ENCODE data around the gene SETBP1.

SETBP1 gene

DNA sequence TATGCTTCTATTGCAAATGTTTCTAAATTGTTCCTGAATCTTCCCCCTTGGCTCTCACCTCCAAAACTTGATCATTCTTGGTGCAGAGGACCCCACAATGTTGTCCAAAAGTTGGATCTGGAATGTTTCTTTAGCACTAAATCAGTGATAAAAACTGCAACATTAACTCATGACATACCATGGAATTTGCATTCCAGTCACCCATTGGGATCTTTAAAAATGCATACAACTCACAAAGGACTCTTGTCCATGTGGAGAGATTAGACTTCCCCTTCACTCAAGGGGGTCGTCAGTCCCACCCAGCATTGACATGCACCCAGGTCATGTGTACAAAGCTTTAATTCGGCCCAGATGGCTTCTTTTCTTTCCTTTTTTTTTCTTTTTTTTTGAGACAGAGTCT lies 169.3 kb downstream of the SETBP1 start:
- no peak for DNase-seq

DNA sequence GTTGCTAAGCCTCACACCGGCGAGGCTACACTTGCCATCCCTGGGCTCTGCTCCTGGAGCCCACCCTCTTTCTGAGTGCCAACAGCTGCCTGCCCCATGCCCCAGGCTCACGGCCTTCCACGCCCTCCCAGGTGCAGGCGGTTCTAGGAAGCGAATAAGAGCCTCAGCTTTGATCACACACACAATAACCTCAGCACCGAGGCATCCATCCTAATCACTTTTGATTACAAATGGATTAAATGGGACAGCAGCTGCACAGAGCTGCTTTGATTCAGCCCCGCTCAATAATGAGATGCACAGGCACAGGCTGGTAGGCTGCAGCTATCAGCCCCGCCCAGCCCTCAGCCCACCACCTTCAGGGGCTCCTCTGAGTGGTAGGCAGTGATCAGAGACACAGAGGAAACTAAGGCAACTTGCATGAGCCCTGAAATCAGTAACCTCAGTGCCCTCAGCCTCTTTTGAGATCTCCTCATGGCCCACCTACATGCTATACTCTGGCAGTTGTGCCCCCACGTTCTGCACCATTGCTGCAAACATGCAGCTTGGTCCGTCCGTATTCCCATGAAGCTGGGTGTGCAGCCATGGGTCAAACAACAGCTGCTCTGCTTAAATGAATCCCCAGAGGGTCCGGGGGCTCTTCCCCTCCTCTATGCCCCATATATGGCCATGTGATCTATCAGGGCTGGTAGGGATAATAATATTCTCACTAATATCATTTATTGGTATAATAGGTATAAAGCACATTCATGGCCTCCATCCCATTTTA lies 171.4 kb downstream of the SETBP1 start:
- no peak for DNase-seq

DNA sequence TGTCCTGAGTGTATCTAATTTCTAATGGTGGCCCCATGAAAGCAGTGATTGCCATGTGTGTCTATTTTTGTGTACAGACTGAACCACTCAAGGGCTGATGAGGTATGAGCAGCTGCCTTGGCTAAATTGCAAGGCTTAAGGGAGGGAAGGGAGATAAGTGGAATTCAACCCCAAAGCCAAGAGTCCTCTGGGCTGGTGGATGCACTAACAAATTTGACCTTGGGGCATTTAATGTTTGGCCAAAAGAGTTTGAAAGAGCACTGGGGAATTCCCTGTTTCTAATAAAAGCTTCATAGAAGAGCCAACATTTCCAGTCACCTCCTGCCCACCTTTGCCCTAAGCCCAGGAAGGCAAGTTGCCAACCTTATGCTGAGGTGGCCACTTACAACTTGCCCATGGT lies 172.1 kb downstream of the SETBP1 start:
- DNase-seq: no peak

DNA sequence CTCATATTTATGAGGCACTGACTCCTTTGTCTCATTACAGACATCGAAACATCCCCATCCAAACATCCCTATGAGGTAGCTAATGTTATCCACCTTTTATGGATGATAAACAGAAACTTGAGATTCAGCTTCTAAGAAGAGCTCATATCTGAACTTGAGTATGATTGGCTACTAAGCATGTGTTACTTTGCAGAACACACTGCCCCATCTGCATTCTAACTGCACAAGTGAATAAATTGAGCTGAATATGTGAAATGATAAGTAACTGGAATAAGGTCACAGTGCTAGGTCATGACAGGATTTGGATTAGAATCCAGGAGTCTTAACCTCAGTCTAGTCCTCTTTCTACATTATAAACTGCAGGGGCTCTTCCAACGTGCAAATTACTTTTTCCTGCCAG lies 172.7 kb downstream of the SETBP1 start:
- DNase-seq: no peak

DNA sequence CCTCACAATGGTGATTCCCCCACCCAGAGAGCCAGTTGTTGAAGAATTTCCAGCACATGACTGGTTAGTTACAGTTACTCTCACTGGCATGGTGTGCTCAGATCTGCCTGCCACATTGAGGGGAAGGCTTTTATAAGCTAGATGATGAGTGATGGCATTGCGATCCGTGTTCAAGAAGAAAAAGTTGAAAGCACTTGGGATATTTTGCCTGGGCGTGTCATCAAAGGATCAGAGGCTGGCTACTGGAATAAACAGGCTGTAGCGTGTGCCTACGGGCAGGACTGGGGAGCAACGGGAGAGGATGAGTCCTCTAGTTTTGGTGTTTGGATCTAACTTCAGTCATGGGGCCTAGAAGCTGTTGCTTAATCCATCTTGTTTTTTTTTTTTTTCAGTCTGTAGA lies 175.0 kb downstream of the SETBP1 start:
- DNase-seq: no peak

DNA sequence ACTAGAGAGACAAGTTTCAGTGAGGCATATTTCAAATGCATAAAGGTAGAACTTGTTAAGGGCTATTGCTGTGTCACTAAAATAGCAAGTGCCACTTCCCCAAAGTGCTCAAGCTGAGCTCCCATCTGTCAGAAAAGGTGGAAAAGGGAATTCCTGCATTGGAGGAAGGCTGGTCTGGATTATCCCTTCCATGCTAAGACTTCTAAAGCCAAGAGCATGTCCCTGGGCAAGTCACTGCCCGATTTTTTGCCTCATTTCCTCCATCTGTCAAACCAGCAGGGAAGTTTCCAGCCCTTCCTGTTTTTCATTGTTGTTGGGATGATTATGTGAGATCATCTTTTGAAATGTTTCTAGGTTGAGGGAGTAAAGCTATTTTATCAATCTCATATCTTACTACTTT lies 175.5 kb downstream of the SETBP1 start:
- DNase-seq: no peak

DNA sequence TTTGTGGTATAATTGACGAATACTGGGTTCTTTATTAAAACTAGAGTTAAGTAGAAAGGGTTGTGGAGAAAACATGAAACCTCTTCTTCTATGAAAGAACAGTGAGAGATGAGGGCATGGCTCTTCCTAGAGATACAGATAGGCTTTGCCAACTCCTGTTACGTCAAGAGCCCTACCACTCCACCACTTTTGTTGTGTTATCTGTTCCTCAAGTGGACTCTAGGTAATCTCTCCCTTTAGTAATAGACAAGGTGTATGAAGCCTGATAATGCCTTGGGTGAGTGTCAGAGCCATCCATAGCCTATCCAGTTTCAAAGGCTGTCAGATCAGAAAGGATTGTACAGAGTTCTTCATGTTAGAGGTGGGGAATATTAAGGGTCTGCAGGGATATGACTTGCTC lies 176.4 kb downstream of the SETBP1 start:
- no peak for DNase-seq

DNA sequence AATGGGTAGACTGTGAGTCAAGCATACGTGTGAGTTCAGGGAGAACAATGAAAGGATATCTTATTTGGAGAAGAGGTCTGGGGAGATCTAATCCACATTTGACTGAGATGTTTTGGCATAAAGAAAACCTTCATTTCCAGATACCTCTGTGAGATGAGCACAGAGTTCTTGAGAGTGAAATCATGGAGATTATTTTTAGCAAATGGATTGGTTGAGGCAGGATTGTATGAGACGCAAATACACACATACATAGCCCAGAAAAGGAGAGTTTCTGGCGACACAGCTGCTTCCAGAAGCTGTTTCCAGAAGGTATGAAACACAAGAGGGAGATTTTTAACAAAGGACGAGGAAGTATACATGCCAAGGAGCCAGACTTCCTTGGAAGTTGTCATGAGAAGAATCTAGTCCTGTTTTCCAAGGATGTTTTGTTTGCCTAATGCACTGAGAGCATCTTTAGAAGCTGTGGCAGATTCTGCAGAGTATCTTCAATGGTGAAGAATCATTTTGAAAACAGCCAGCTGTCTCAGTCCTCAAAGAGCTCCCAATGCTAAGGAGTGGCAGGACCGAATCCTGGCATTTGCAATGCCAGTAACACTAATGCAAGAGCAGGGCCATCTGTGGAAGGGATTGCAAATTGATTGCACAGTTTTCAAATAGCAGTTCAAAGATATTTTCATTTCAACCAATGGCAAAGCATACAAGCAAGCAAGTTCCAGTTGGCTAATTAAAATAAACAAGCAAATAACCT lies 177.2 kb downstream of the SETBP1 start:
- DNase-seq: no peak

DNA sequence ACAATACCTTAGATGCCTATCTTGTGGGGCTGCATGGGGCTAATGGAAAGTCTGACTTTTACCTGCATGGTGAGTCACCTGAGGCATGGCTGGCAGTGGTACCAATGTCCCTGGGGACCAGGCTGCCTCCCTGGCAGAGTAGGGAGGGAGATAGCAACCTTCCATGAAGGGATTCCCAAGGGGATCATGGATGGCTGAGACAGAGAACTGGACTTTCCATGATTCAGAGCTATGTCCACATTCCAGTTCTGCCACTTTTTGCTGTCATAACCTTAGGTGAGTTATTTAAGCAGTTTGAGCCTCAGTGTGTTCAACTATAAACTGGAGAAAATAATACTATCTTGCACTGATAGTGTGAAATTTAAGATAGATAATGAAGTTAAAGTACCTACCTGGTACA lies 178.6 kb downstream of the SETBP1 start:
- DNase-seq: no peak

DNA sequence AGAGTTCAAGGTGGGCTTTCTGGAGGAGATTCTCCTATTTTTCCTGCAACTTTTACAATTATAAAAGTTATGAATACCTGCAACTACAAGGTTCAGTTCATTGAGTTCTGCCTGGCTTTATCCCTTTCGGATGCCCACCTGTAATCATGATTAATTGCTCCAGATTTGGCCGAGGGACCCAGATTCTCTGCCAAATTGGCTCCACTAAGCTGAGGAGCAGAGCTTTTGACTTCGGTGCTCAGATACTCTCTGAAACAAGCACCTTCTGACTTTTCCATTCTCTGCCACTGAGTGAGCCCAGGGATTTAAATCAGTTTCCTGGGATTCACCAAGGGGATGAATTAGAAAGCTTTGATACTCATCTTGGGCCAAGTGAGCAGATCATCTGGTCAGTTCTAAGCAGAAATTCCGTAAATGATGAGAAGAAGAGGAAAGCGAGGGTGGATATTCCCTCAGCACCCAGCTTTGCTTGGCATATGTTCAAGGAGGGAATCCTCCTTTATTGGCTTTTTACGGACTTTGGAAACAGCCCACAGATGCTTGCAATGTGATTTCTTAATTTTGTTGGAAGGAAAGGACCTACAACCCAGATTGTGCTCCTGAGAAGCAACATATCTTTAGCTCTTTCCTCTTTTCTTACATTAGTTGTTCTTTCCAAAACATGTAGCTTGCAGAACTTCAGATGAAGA lies 179.2 kb downstream of the SETBP1 start:
- DNase-seq: no peak

DNA sequence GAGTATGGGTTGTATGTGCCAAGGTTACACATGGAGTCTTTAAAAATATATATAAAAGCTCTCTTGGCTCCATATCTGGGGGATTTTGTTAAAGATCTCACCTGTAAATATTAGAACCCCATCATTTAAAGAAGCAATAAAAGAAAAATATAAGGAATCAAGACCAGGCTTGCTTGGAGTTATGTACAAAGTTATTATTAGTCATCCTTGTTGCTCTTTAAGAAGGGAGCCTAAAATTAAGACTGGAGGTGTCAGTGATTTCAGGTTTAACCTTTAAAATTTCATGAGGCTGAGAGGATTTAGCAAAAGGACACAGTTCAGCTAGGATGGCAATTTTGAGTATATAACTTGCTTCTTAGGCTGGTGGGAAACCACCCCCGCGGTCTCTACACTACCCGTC lies 181.4 kb downstream of the SETBP1 start:
- DNase-seq: no peak

DNA sequence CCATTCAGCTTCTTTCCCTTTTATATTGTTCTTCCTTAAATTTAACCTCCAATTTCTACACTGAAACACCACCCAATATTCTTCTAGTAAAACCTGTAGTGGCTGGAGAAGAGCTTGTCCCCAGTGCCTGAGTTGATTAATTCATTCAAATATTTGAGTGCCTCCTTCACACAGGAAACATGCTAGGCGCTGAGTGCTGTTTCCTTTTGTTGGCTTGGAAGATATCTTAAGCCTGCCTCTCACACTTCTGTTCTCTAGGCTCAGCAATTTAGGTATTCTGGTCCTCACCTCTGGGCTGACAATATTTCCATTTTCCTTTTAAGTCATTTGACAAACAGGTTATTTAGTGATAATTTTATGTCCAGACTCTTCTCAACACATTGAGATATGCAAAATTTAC lies 185.4 kb downstream of the SETBP1 start:
- no peak for DNase-seq

DNA sequence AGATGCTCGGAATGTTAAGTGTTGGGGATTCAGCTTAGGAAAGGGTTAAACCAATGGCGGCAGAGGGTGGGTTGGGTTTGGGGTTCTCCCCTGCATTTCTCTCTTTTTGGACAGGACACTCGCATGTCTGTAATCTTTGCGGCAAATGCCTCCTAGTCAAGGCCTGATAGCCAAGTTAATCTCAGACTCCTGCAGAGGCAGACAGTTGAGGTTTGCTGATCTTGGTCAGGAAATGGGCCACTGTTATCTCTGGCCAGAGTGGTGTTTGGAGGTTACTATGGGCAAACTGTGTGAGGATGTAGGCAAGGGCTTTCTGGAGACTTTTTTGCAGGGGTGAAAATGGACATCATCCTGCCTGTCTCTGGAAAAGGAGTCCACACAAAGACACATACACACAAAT lies 188.8 kb downstream of the SETBP1 start:
- DNase-seq: no peak

DNA sequence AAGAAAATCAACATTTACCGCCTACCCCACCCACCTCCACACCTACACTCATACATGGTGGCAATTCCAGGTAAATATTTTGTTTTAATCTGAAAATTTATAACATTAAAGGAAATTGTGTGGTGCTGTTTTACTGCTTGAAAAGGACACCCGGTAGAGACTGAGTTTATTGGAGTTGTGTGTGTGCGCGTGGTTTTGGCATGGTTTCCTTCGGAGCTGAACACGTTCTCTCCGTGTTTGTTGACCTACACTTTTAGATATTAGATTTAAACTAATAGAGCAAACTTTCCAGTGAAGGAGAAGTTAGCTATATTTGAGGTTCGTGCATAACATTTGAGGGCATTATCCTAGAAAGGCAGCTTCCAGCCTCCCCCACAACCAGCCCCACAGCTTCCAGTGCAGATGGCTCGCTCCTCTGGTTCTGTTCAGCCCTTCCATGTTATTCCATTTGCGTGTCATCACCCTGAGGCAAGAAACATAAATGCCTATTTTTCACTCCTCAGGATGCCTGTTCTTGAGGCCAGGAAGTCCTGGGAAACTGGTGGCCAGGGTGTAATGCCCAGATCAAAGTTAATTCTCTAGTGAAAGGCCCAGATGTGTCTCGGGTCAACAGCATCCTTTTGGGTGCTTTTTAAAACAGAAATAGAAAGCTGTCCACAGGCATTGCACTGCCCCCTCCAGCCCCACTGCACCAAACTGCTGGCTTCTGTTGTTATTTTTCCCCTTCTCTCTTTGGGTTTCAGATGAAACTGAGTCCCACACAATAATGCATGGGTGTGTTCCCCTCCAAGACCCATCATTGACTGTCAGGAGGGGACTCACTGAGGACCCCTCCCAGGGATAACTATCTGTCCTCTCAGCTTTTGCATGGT lies 190.2 kb downstream of the SETBP1 start:
- DNase-seq: no peak

DNA sequence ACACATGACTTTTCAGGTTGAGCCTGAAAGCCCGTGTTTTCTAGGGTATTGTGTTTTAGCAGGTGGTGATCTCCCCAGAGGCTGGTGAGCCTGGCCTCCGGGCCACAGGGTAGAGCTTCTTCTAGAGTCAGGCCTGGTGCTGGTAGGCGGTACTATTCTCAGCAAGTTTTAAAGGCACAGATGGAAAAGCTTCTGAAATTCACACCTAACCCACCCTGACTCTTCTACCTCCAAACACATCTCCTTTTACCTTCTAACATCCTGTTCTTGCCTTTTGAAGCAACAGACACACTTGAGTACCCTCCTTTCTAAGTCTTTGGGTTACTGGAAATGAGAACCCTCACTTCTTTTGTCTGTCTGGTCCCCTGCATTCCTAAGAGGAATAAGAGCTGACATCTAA lies 191.1 kb downstream of the SETBP1 start:
- DNase-seq: no peak

DNA sequence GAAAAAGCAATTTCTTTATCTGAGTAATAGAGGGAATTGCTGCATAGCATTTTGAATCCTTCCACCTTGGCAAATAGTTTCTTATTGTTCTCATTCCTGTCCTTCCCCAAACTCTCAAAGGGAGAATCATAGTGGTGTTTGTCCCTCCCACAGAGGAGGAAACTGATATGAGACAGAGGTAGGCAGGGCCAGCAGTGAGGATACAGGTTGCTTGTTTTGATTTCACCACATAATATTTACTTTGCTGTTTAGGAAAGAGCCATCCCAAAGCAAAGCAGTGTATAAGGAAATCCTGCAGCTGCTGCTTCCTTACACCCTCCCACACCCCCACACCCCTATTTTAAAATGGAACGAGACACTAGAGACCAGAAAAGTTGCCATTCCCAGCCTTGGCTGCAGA lies 195.3 kb downstream of the SETBP1 start:
- no peak for DNase-seq

DNA sequence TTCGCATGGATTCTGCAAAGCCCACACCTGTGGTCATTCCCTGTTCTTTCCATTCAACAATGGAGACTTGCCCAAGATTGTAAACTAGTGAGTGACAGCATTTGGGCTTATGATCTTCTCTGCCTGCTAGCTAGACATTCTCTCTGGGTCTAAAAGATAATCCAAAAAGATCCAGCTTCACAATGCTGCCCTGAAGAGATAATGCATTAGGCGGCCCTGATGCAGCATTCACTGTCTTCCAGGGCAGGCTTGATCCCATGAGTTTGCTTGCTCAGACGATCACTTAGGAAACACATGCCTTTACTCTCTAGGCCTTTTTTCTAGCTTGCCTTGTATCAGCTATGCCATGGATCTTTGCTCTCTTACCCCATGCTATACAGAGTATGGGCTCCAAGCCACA lies 196.1 kb downstream of the SETBP1 start:
- DNase-seq: no peak

DNA sequence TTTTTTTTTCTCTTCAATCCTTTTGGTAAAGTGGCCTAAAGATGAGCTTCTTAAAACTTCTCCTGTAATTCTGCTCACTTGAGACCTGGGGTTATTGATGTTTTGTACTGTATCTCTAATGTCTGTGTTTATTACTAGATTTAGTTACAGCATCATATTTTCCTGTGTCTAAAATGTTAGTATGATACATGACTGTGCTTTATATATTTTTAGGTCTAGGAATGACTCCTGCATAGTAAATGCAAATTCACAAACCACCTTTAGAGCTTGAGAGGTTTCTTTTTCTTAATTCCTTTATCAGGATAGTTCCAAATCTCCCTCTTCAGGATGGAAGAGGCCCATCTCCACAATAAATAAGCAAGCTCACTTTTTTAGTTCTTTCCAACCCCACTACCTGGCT lies 197.6 kb downstream of the SETBP1 start:
- no peak for DNase-seq

DNA sequence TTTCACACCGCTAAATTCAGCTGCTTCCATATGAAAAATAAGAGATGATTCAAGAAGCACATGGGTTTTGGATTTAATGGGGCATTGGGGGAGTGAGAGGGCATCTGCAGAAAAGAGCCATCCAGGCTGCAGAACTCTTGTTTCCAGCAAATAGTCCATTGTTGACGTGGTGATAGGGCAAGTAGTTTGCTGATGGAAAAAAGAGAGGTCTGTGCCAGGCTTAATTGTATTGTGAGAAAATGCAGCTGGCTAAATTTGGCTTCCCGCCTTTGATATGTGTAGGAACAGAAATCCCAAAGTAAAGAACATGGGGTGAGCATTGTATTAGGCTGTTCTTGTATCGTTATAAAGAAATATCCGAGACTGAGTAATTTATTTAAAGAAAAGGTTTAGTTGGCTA lies 199.5 kb downstream of the SETBP1 start:
- DNase-seq: no peak

DNA sequence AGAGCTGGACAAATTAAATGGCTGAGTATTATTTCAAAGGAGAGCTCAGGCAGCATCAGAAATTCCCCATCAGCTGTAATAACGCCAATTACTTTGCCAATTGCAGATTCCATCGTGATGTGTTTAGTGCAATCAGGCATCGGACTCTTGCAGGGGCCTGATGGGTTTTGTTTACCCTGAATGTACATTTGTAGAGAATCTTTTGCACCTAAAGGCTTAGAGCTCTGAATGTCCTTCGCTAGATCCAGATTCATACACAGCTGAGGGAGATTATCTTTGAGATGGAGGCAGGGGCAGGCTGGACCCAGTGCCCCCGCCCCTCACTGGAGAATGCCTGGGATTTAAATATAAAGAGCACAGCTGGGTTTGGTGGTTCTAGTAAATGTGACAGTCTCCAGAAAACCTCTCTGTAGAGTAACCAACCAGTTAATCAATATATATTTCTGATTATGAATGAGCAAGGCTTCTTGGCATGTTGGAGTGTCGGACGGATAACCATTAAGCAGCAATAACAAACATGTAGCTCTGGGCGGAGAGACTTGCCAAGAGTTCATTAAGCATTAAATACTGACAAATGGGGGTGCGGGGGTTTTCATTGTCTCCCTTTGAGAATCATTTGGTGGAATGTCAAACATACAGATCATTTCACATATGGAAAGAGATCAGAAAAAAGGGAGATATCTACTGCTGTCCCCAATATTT lies 200.9 kb downstream of the SETBP1 start:
- DNase-seq: no peak

DNA sequence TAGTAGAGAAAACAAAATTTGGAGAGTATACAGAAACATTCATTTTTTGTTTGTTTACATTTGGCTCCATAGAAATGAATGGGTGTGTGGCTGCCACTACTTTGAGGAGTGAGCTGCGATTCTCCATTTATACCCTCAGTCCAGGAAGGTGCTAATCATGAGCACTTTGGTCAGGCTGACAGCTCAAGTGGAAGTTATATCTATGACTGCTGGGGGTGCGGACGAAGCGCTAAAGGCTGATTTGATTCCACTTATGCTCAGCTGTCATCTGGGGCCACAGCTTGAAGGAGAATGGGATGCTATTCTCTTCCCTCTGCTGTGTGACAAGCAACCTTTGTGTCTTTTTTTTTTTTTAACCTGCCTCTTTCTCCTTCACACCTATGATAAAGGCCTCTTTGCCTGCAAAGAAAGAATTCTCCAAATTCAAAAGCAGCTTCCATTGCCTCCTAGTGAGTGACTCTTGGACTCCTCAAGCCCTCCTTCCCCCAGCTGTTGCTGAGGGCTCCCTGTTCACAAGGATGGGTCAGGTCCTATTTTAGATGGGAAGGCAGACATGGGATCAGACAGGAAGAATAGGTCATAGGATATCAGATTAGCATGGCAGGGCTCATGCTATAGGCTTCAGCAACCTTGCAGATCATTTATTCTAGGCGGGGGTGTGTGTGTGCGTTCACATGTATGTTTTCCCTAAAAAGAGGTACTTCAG lies 201.6 kb downstream of the SETBP1 start:
- no peak for DNase-seq

DNA sequence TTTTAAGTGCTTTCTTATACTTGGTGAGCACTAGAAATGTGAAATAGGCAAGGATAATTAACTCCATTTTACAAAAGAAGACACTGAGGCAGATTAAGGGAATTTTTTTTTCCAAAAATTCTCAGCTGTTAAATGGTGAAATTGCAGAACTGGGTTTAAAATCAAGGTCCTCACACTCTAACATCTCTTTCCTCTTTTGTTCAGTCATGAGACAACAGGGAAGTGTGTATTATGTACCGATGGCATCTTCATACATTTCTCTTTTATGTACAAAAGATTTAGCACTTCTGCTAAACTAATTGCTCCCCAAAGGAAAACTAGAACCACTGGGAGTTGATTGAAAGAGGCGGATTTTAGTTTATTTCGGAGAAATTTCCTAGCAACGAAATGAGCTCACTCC lies 203.0 kb downstream of the SETBP1 start:
- DNase-seq: no peak
